ENCODE data around the gene MYO1A.

The MYO1A gene

GRCh38 chr12:57049119-57049446 is 846 bp downstream of the MYO1A start:
- no peak overlapping the region for H3K4me3 ChIP-seq (ENCODE audit: low read depth, low read length)
- no peak for TF ChIP-seq CTCF (IDR thresholded peaks at IDR 0.05; ENCODE audit: borderline replicate concordance, insufficient read depth, low read depth, low read length)

GRCh38 chr12:57048423-57049118 is 1.4 kb downstream of the MYO1A start:
- no peak overlapping the region for H3K4me3 ChIP-seq (ENCODE audit: low read depth, low read length)
- TF ChIP-seq CTCF (IDR thresholded peaks at IDR 0.05; ENCODE audit: borderline replicate concordance, insufficient read depth, low read depth, low read length) = no peak

GRCh38 chr12:57047981-57048380 is 1.9 kb downstream of the MYO1A start:
- H3K4me3 ChIP-seq (ENCODE audit: low read depth, low read length) = no peak overlapping the region
- TF ChIP-seq CTCF (IDR thresholded peaks at IDR 0.05; ENCODE audit: borderline replicate concordance, insufficient read depth, low read depth, low read length) = no peak

- TF ChIP-seq CTCF (IDR thresholded peaks at IDR 0.05; ENCODE audit: borderline replicate concordance, insufficient read depth, low read depth, low read length) = no peak
- no peak overlapping the region for H3K4me3 ChIP-seq (ENCODE audit: low read depth, low read length)
These were observed 2.7 kb downstream of the MYO1A start for GRCh38 chr12:57046947-57047890.

GRCh38 chr12:57046086-57046791 is 3.7 kb downstream of the MYO1A start:
- no peak overlapping the region for H3K4me3 ChIP-seq (ENCODE audit: low read depth, low read length)
- TF ChIP-seq CTCF (IDR thresholded peaks at IDR 0.05; ENCODE audit: borderline replicate concordance, insufficient read depth, low read depth, low read length) = no peak

GRCh38 chr12:57044889-57045288 is 5.0 kb downstream of the MYO1A start:
- no peak for TF ChIP-seq CTCF (IDR thresholded peaks at IDR 0.05; ENCODE audit: borderline replicate concordance, insufficient read depth, low read depth, low read length)
- no peak overlapping the region for H3K4me3 ChIP-seq (ENCODE audit: low read depth, low read length)
